Kidney glomerular epithelial cell (primary cell): Measurements from ENCODE around the gene GNG7.
"Not testable (repeated sequence)": the region's sequence is repeated elsewhere in the genome, so short reads cannot be mapped to it uniquely, and the experiment has no call there.

ENCODE experiments used
- DNase-seq: peaks from one replicate; lab custom pipeline; 2025; lab: John Stamatoyannopoulos, UW

GNG7 gene

GRCh38 chr19:2602391-2603181, 99.9 kb downstream of the GNG7 start:
- DNase-seq, result no peak

GRCh38 chr19:2600914-2601870, 101.3 kb downstream of the GNG7 start:
- DNase-seq, result no peak

- DNase-seq, result no peak
Observed at GRCh38 chr19:2594319-2594718, 108.2 kb downstream of the GNG7 start.

- no peak for DNase-seq
Observed at GRCh38 chr19:2592824-2593223, 109.7 kb downstream of the GNG7 start.

- no peak for DNase-seq
Observed at GRCh38 chr19:2591537-2592291, 110.8 kb downstream of the GNG7 start.

- DNase-seq, result no peak
Observed at GRCh38 chr19:2590630-2591399, 111.7 kb downstream of the GNG7 start.

GRCh38 chr19:2589441-2589840, 113.1 kb downstream of the GNG7 start:
- DNase-seq, result no peak

GRCh38 chr19:2588081-2588777, 114.3 kb downstream of the GNG7 start:
- no peak for DNase-seq

- no peak for DNase-seq
Observed at GRCh38 chr19:2587001-2587719, 115.3 kb downstream of the GNG7 start.

GRCh38 chr19:2586196-2586595, 116.3 kb downstream of the GNG7 start:
- DNase-seq, result no peak

- DNase-seq, result no peak
Observed at GRCh38 chr19:2584002-2584401, 118.5 kb downstream of the GNG7 start.

- no peak for DNase-seq
Observed at GRCh38 chr19:2582984-2583956, 119.2 kb downstream of the GNG7 start.

- not testable (repeated sequence) for DNase-seq
Observed at GRCh38 chr19:2580396-2580795, 122.1 kb downstream of the GNG7 start.

GRCh38 chr19:2579678-2580280, 122.7 kb downstream of the GNG7 start:
- no peak for DNase-seq

- DNase-seq, result peak; percentile 86
Observed at GRCh38 chr19:2578901-2579677, 123.4 kb downstream of the GNG7 start.

GRCh38 chr19:2578391-2578890, 124.1 kb downstream of the GNG7 start:
- no peak for DNase-seq

GRCh38 chr19:2577722-2578335, 124.7 kb downstream of the GNG7 start:
- DNase-seq, result no peak
